WTC11 (cell line): ENCODE data around the gene MICAL3. TPM values are rescaled to one million over a fixed set of nuclear protein-coding genes. Genes with fewer than 3 reads are reported as not detected.

Source experiments
- ATAC-seq: fragments of 200-7000 bp; cut with Tn5 transposase; 2 replicates; pipeline ENCODE4 v1.10.0; 2021; ENCODE audit warnings: mild to moderate bottlenecking, moderate library complexity
- CTCF ChIA-PET: fragments of 300-600 bp; sonication (Branson Sonifier 250); formaldehyde crosslinking; loops from one replicate; lab custom pipeline; 2021; ENCODE audit warnings: antibody characterized with exemption; lab: Charles Lee
- POLR2A ChIA-PET: fragments of 350-600 bp; sonication (Branson Sonifier 250); formaldehyde crosslinking; loops from one replicate; lab custom pipeline; 2021; ENCODE audit warnings: antibody characterized with exemption; lab: Charles Lee
- DNase-seq: peaks from one replicate; pipeline ENCODE4 v3.0.0; 2021; ENCODE audit warnings: low spot score
- H3K27ac Mint-ChIP-seq: 2 replicates; pipeline ENCODE4 v1.8.0; 2021; ENCODE audit warnings: mixed read lengths
- H3K27me3 Mint-ChIP-seq: 2 replicates; pipeline ENCODE4 v1.8.0; 2021; ENCODE audit warnings: low read depth, mild to moderate bottlenecking, moderate library complexity, mixed read lengths
- H3K36me3 Mint-ChIP-seq: 2 replicates; pipeline ENCODE4 v1.8.0; 2021; ENCODE audit warnings: mixed read lengths
- H3K4me1 Mint-ChIP-seq: 2 replicates; pipeline ENCODE4 v1.8.0; 2022; ENCODE audit warnings: mixed read lengths
- H3K4me3 Mint-ChIP-seq: 2 replicates; pipeline ENCODE4 v1.8.0; 2021; ENCODE audit warnings: mild to moderate bottlenecking, moderate library complexity, mixed read lengths
- H3K9me3 Mint-ChIP-seq: 2 replicates; pipeline ENCODE4 v1.8.0; 2021; ENCODE audit warnings: mixed read lengths
- ARID4B ChIP-seq: sonication (generic); formaldehyde crosslinking; IDR thresholded peaks from 2 replicates; pipeline ENCODE4 v1.8.0; 2023; ENCODE audit warnings: missing genetic modification reagents, mild to moderate bottlenecking, borderline replicate concordance
- FOXK1 ChIP-seq: sonication (generic); formaldehyde crosslinking; IDR thresholded peaks from 2 replicates; pipeline ENCODE4 v1.8.0; 2022; ENCODE audit warnings: mild to moderate bottlenecking, moderate library complexity, missing genetic modification reagents
- IRF2 ChIP-seq: sonication (generic); formaldehyde crosslinking; IDR thresholded peaks from 2 replicates; pipeline ENCODE4 v1.8.0; 2022; ENCODE audit warnings: low read depth, missing genetic modification reagents, borderline replicate concordance
- JAZF1 ChIP-seq: fragments of 250-450 bp; sonication (Bioruptor Pico); IDR thresholded peaks from 2 replicates; pipeline ENCODE4 v1.9.0; 2021; ENCODE audit warnings: moderate library complexity, mild to moderate bottlenecking, inconsistent platforms
- MYBL2 ChIP-seq: sonication (generic); formaldehyde crosslinking; IDR thresholded peaks from 2 replicates; pipeline ENCODE4 v1.8.1; 2023; ENCODE audit warnings: mild to moderate bottlenecking, moderate library complexity, missing genetic modification reagents
- NFATC4 ChIP-seq: fragments of 250-450 bp; sonication (Bioruptor Pico); IDR thresholded peaks from 2 replicates; pipeline ENCODE4 v1.9.0; 2021; ENCODE audit warnings: mild to moderate bottlenecking
- RORB ChIP-seq: fragments of 250-450 bp; sonication (Bioruptor Pico); IDR thresholded peaks from 2 replicates; pipeline ENCODE4 v1.9.0; 2021; ENCODE audit warnings: mild to moderate bottlenecking
- TEAD1 ChIP-seq: sonication (generic); formaldehyde crosslinking; IDR thresholded peaks from 2 replicates; pipeline ENCODE4 v1.8.0; 2022; ENCODE audit warnings: mild to moderate bottlenecking, missing genetic modification reagents
- TP53 ChIP-seq: sonication (generic); formaldehyde crosslinking; IDR thresholded peaks from 2 replicates; pipeline ENCODE4 v1.8.1; 2023; ENCODE audit warnings: mild to moderate bottlenecking, missing genetic modification reagents
- ZNF121 ChIP-seq: sonication (generic); formaldehyde crosslinking; IDR thresholded peaks from 2 replicates; pipeline ENCODE4 v1.8.0; 2023; ENCODE audit warnings: missing genetic modification reagents
- ZNF425 ChIP-seq: fragments of 250-450 bp; sonication (Bioruptor Pico); conservative IDR thresholded peaks from 2 replicates; pipeline ENCODE4 v1.9.0; 2021; ENCODE audit warnings: mild to moderate bottlenecking
- ZNF512 ChIP-seq: sonication (generic); formaldehyde crosslinking; IDR thresholded peaks from 2 replicates; pipeline ENCODE4 v1.8.1; 2022; ENCODE audit warnings: missing genetic modification reagents, borderline replicate concordance
- ZNF671 ChIP-seq: fragments of 250-450 bp; sonication (Bioruptor Pico); IDR thresholded peaks from 2 replicates; pipeline ENCODE4 v1.8.0; 2021; ENCODE audit warnings: mild to moderate bottlenecking
- total RNA-seq: library from RNA; stranded (reverse); gene quantifications from 3 replicates; pipeline ENCODE4 v1.2.3, GENCODE V29; 2021
- TF ChIP-seq, protein P1 (sequence below): sonication (generic); formaldehyde crosslinking; IDR thresholded peaks from 2 replicates; pipeline ENCODE4 v1.8.1; 2022; ENCODE audit warnings: mild to moderate bottlenecking, missing genetic modification reagents, moderate library complexity, borderline replicate concordance
- TF ChIP-seq, protein P2 (sequence below): sonication (generic); formaldehyde crosslinking; IDR thresholded peaks from 2 replicates; pipeline ENCODE4 v1.8.1; 2023; ENCODE audit warnings: mild to moderate bottlenecking, missing genetic modification reagents, moderate library complexity
- TF ChIP-seq, protein P3 (sequence below): sonication (generic); formaldehyde crosslinking; IDR thresholded peaks from 2 replicates; pipeline ENCODE4 v1.8.0; 2022; ENCODE audit warnings: mild to moderate bottlenecking, missing genetic modification reagents
- TF ChIP-seq, protein P4 (sequence below): sonication (generic); formaldehyde crosslinking; IDR thresholded peaks from 2 replicates; pipeline ENCODE4 v1.8.0; 2022; ENCODE audit warnings: mild to moderate bottlenecking, missing genetic modification reagents

MICAL3 gene
- total RNA-seq, 1 experiment from 2014 or later = 41.2 TPM

DNA sequence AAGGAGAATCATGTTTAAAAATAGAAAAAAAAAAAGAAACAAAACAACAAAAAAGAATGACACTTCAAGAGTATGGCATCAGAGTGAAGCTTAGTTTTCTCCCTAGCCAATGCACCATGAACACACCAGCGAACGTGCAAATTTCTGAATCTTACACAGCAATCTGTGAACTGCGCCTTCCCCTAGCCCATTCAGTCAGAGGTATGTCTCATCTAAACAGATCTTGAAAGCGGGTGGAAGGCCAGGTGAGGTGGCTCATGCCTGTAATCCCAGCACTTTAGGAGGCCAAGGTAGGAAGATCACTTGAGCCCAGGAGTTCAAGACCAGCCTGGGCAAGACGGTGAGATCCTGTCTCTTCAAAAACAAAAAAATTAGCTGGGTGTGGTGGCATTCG lies 113.1 kb downstream of the MICAL3 start:
- 0 out of 2 replicates have a peak overlapping the region, but pooled peaks have one; percentile 11 for H3K27ac Mint-ChIP-seq
- no peaks in the 10 kb centered on the region for H3K27me3 Mint-ChIP-seq
- TF ChIP-seq RORB (CRISPR knock-in tag) (no peak), MYBL2 (no peak), TEAD1 (CRISPR knock-in tag) (no peak), FOXK1 (CRISPR knock-in tag) (no peak), IRF2 (CRISPR knock-in tag) (no peak), JAZF1 (no peak)
- TF ChIP-seq, protein P1, sequence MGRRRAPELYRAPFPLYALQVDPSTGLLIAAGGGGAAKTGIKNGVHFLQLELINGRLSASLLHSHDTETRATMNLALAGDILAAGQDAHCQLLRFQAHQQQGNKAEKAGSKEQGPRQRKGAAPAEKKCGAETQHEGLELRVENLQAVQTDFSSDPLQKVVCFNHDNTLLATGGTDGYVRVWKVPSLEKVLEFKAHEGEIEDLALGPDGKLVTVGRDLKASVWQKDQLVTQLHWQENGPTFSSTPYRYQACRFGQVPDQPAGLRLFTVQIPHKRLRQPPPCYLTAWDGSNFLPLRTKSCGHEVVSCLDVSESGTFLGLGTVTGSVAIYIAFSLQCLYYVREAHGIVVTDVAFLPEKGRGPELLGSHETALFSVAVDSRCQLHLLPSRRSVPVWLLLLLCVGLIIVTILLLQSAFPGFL = no peak
- POLR2A ChIA-PET = no interaction called here
- CTCF ChIA-PET = interaction anchor here (1.4 to 2.9 kb wide), 2 partner anchors 9 to 20 kb away, joined by 4 to 10 read pairs; no protein-coding TSS in a partner anchor
- H3K9me3 Mint-ChIP-seq = no peaks in the 10 kb centered on the region
- H3K4me1 Mint-ChIP-seq = peaks cover 28% of the 10 kb centered on the region
- no peak for ATAC-seq
- no peak for DNase-seq
- no peak overlapping the region for H3K4me3 Mint-ChIP-seq
- H3K36me3 Mint-ChIP-seq = peaks cover under 1% of the 10 kb centered on the region; the same call in 1 of the 2 replicates

DNA sequence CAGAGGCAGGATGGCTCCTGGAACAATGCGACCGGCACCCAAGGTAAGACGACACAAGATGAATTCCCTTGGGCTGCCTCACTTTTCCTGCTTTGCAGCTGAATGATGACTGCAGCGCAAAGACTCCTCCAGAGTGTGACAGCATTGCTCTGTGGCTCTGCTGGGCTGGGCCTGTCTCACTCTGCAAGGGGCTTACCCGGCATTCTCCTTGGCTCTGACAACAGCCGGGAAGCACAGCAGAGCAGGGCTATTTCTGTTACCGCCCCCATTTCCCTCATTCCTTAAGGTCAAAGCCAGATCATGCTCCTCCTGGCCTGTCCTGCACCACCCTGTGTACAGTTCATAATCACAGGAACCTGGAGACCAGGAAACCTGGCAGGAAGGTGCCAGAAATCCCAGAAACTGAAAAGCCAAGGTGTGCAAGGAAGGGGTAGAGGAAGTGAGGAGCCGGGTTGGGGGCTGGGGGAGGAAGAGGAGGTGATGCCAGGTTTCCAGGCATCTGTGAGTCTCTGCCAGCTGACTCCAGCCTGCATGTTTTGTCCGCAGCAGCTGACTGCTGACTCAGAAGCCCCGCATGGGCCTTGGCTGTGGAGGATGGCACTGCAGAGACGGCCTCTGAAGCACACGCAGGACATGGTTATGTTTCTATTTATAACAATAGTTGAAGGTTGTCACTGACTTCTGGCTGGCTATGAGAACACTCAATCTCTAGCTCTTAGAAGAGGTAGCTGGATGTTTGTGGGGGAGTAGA lies 113.6 kb downstream of the MICAL3 start:
- no peaks in the 10 kb centered on the region for H3K9me3 Mint-ChIP-seq
- CTCF ChIA-PET = interaction anchor here (0.6 to 2.9 kb wide), 9 partner anchors 9 to 167 kb away, joined by 3 to 10 read pairs (median 3); partner anchors contain the start of gene PEX26
- H3K4me3 Mint-ChIP-seq = no peak overlapping the region
- peaks cover 4% of the 10 kb centered on the region; the same call in 1 of the 2 replicates for H3K36me3 Mint-ChIP-seq
- peak; percentile 61 for DNase-seq
- POLR2A ChIA-PET = interaction anchor here (0.6 kb wide), 1 partner anchor 441 kb away, joined by 8 read pairs; no protein-coding TSS in a partner anchor
- H3K27me3 Mint-ChIP-seq = no peaks in the 10 kb centered on the region
- ATAC-seq = peak; percentile 99
- 0 out of 2 replicates have a peak overlapping the region, but pooled peaks have one; percentile 11 for H3K27ac Mint-ChIP-seq
- TF ChIP-seq, protein P2, sequence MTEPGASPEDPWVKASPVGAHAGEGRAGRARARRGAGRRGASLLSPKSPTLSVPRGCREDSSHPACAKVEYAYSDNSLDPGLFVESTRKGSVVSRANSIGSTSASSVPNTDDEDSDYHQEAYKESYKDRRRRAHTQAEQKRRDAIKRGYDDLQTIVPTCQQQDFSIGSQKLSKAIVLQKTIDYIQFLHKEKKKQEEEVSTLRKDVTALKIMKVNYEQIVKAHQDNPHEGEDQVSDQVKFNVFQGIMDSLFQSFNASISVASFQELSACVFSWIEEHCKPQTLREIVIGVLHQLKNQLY (CRISPR knock-in tag) = no peak
- TF ChIP-seq ZNF121 (CRISPR knock-in tag) (peak; percentile 89), FOXK1 (CRISPR knock-in tag) (no peak), ZNF425 (CRISPR knock-in tag) (no peak)
- TF ChIP-seq, protein P3, sequence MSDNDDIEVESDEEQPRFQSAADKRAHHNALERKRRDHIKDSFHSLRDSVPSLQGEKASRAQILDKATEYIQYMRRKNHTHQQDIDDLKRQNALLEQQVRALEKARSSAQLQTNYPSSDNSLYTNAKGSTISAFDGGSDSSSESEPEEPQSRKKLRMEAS = 0 out of 2 replicates have a peak, but pooled peaks have one; percentile 41
- H3K4me1 Mint-ChIP-seq = peaks cover 28% of the 10 kb centered on the region

- Mint-ChIP-seq H3K4me3 (no peak overlapping the region), H3K4me1 (peaks cover 25% of the 10 kb centered on the region), H3K9me3 (no peaks in the 10 kb centered on the region), H3K27me3 (no peaks in the 10 kb centered on the region), H3K36me3 (peaks cover 20% of the 10 kb centered on the region), H3K27ac (no peak overlapping the region)
- ATAC-seq (no peak), DNase-seq (no peak)
- CTCF ChIA-PET = interaction anchor here (1.7 to 7.0 kb wide), 2 partner anchors 17 to 168 kb away, joined by 5 to 44 read pairs; no protein-coding TSS in a partner anchor
- POLR2A ChIA-PET = no interaction called here
- TF ChIP-seq, protein P4, sequence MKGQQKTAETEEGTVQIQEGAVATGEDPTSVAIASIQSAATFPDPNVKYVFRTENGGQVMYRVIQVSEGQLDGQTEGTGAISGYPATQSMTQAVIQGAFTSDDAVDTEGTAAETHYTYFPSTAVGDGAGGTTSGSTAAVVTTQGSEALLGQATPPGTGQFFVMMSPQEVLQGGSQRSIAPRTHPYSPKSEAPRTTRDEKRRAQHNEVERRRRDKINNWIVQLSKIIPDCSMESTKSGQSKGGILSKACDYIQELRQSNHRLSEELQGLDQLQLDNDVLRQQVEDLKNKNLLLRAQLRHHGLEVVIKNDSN (CRISPR knock-in tag) = no peak
- TF ChIP-seq ARID4B (CRISPR knock-in tag) = no peak
- TF ChIP-seq TP53 (CRISPR knock-in tag) = no peak
- TF ChIP-seq ZNF425 (CRISPR knock-in tag) = no peak
- no peak for TF ChIP-seq NFATC4 (CRISPR knock-in tag)
- no peak for TF ChIP-seq ZNF671
- TF ChIP-seq ZNF512 (CRISPR knock-in tag) = no peak
Measured at GRCh38 chr22:17907748-17908051, 116.7 kb downstream of the MICAL3 start.
